Esophagus (tissue), 2 donors: Measurements from ENCODE around the gene INTS13. TPM values are rescaled to one million over a fixed set of nuclear protein-coding genes. Genes with fewer than 3 reads are reported as not detected.

Experiments
- H3K27ac ChIP-seq, 2 donors: one replicate each; pipeline ENCODE4 v1.5.1; 2013; ENCODE audit warnings: low read depth in 2 of 2, mild to moderate bottlenecking in 2 of 2, inconsistent platforms in 1 of 2, low read length in 1 of 2, moderate library complexity in 1 of 2
- H3K27me3 ChIP-seq, 2 donors: one replicate each; pipeline ENCODE4 v1.6.1; 2013; ENCODE audit warnings: low read length in 2 of 2, control low read depth in 1 of 2, mild to moderate bottlenecking in 1 of 2; ENCODE audit not compliant: insufficient read depth in 2 of 2, control insufficient read depth in 1 of 2
- H3K36me3 ChIP-seq, 2 donors: one replicate each; pipeline ENCODE4 v1.6.1; 2013; ENCODE audit warnings: low read length in 1 of 2; ENCODE audit not compliant: control insufficient read depth in 2 of 2, insufficient read depth in 2 of 2
- H3K4me1 ChIP-seq, 2 donors: one replicate each; pipeline ENCODE4 v1.6.1; 2013; ENCODE audit warnings: low read length in 1 of 2; ENCODE audit not compliant: control insufficient read depth in 2 of 2, insufficient read depth in 2 of 2
- H3K4me3 ChIP-seq, 2 donors: one replicate each; pipeline ENCODE4 v1.5.1; 2013; ENCODE audit warnings: low read length in 2 of 2, mild to moderate bottlenecking in 2 of 2, low read depth in 1 of 2, moderate library complexity in 1 of 2
- H3K9me3 ChIP-seq, 2 donors: one replicate each; pipeline ENCODE4 v1.6.1; 2013; ENCODE audit warnings: mild to moderate bottlenecking in 2 of 2, low read depth in 1 of 2, low read length in 1 of 2, moderate library complexity in 1 of 2; ENCODE audit not compliant: control insufficient read depth in 2 of 2, insufficient read depth in 1 of 2
- WGBS, 2 donors: extraction: QIAGEN DNeasy Blood & Tissue Kit; methylation state at CpG; one replicate each; pipeline ENCODE4 v1.1.7; 2013; 5-methylcytosine and 5-hydroxymethylcytosine counted together
- polyA plus RNA-seq, 2 donors: library from polyadenylated mRNA; stranded (reverse); fragments of 200-250 nt; gene quantifications; one replicate each; pipeline ENCODE4 v1.2.3, GENCODE V29; 2013
- donor health status: healthy with polysubstance abuse.
- donor health status: Bipolar disorder and iron deficiency.

INTS13 gene, protein sequence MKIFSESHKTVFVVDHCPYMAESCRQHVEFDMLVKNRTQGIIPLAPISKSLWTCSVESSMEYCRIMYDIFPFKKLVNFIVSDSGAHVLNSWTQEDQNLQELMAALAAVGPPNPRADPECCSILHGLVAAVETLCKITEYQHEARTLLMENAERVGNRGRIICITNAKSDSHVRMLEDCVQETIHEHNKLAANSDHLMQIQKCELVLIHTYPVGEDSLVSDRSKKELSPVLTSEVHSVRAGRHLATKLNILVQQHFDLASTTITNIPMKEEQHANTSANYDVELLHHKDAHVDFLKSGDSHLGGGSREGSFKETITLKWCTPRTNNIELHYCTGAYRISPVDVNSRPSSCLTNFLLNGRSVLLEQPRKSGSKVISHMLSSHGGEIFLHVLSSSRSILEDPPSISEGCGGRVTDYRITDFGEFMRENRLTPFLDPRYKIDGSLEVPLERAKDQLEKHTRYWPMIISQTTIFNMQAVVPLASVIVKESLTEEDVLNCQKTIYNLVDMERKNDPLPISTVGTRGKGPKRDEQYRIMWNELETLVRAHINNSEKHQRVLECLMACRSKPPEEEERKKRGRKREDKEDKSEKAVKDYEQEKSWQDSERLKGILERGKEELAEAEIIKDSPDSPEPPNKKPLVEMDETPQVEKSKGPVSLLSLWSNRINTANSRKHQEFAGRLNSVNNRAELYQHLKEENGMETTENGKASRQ
- polyA plus RNA-seq: 10 to 100 TPM; 17.0 to 33.0 TPM

- Histone ChIP-seq H3K27me3 (no peaks in the 10 kb centered on the region), H3K4me1 (peaks cover 0 to 2% of the 10 kb centered on the region in 2 donors), H3K9me3 (no peaks in the 10 kb centered on the region)
Observed at GRCh38 chr12:26937863-26938700, at the start of gene INTS13, which contains the start of gene FGFR1OP2. Gene INTS13, minus strand, starts transcription at chr12:26937981. Its CDS starts 1,178 bp downstream, at chr12:26936803. Gene FGFR1OP2, plus strand, starts transcription at chr12:26938470. Its CDS starts 15,689 bp downstream, at chr12:26954159.

GRCh38 chr12:26982866-26983265 lies 45.1 kb upstream of the INTS13 start:
- H3K27me3 ChIP-seq: no peaks in the 10 kb centered on the region
- H3K4me1 ChIP-seq: no peaks in the 10 kb centered on the region
- H3K4me3 ChIP-seq: no peak overlapping the region
- H3K27ac ChIP-seq: no peak overlapping the region
- WGBS, 2 donors: 96 to 98% methylated on average over 2 of the region's 2 CpGs
- H3K36me3 ChIP-seq: peaks cover 7 to 10% of the 10 kb centered on the region in 2 donors
- H3K9me3 ChIP-seq: no peaks in the 10 kb centered on the region

More at GRCh38 chr12:26937863-26938700, at the start of gene INTS13, which contains the start of gene FGFR1OP2:
- peak within 1 kb of the TSS; percentile 81 to 89 for H3K4me3 ChIP-seq
- H3K27ac ChIP-seq: peak within 1 kb of the TSS; percentile 93 to 98
- whole genome bisulfite sequencing, 2 donors: 0% methylated on average over 51 to 69 of the region's 69 CpGs
- H3K36me3 ChIP-seq: no peaks in the 10 kb centered on the region

- no peak overlapping the region for H3K4me3 ChIP-seq
- H3K27ac ChIP-seq: no peak overlapping the region
- H3K27me3 ChIP-seq: no peaks in the 10 kb centered on the region
- H3K36me3 ChIP-seq: peaks cover 7 to 8% of the 10 kb centered on the region in 2 donors
- no peaks in the 10 kb centered on the region for H3K4me1 ChIP-seq
- H3K9me3 ChIP-seq: no peaks in the 10 kb centered on the region
- 94% methylated on average over 11 of the region's 11 CpGs for WGBS, 2 donors
Observed at GRCh38 chr12:26979733-26980132, 42.0 kb upstream of the INTS13 start.

DNA sequence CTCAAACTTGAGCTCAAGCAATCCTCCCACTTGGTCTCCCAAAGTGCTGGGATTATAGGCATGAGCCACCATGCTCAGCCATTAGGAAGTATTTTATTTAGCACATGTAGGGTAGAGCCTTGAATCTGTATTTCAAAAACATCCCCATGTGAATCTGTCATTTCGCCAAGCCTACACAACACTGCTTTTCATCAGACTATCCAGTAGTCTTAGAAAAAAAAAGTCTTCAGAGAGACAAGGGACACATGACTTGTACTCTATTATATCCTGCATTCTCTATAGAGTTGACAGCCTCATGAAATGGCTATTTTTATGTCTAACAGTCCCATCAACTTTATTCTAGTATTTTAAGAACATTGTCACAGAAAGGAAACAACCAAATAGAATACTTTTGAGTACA lies 41.0 kb upstream of the INTS13 start:
- Histone ChIP-seq H3K27ac (no peak overlapping the region), H3K36me3 (peaks cover 7 to 9% of the 10 kb centered on the region in 2 donors), H3K9me3 (no peaks in the 10 kb centered on the region), H3K4me3 (no peak overlapping the region), H3K27me3 (no peaks in the 10 kb centered on the region), H3K4me1 (no peaks in the 10 kb centered on the region)
- WGBS, 2 donors: 97 to 98% methylated on average over 1 of the region's 1 CpG

DNA sequence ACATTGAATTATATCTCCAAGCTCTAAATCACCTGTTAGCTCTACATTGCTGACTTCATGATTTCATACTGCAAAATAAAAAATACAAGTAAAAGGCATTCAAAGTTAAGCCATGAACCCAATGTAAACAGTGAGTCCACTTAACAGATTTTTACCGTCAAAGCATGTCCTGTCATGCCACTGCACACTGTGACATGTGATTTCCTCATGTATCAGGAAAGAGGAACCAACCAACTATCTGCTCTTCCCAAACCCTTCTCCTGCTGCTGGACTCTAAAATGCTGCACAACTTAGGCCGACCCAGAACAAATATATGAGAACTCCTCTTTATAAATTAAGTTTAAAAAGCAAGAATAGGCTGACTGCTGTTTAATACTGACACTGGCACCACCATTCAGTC lies 38.9 kb upstream of the INTS13 start:
- Histone ChIP-seq H3K9me3 (no peaks in the 10 kb centered on the region), H3K27me3 (no peaks in the 10 kb centered on the region), H3K27ac (no peak overlapping the region), H3K4me3 (no peak overlapping the region), H3K36me3 (peaks cover 7 to 10% of the 10 kb centered on the region in 2 donors), H3K4me1 (no peaks in the 10 kb centered on the region)
- WGBS, 2 donors: 68 to 83% methylated on average over 2 of the region's 2 CpGs

DNA sequence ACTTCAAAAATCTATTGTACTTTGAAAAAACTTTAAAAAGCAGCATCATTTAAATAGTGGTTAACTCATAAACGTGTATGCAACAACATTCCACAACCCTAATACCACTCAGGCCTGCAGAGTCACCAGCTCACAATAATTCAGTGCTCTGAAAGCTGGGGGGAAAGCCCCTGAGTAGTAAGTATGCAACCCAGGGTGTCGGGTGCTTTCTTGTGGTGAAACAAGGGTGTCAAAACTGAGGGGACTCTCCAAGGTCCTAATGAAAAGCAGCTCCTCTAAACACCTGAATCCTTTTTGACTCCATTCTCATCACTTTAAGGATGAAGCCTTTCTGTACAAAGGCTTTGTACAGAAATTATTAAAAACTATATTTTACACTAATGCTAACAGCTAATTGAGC lies 34.2 kb upstream of the INTS13 start:
- Histone ChIP-seq H3K27ac (no peak overlapping the region), H3K27me3 (no peaks in the 10 kb centered on the region), H3K36me3 (peaks cover 2 to 3% of the 10 kb centered on the region in 2 donors), H3K4me1 (no peaks in the 10 kb centered on the region), H3K9me3 (no peaks in the 10 kb centered on the region), H3K4me3 (no peak overlapping the region)
- WGBS, 2 donors: 75 to 76% methylated on average over 2 of the region's 2 CpGs

DNA sequence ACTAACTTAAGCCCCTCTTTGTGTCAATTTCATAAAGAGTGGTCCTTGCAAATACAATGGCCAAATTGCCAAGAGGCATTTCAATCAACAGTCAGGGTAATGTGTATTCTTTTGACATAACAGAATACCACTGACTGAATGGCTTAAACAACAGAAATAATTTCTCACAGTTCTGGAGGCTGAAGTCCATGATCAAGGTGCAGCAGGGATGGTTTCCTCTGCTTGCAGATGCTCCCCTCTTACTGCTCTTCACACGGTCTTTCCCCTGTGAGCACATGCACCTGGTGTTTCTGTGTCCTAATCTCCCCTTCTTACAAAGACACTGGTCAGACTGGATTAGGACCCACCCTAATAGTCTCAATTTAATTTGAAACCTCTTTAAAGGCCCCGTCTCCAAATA lies 32.4 kb upstream of the INTS13 start:
- Histone ChIP-seq H3K4me1 (no peaks in the 10 kb centered on the region), H3K9me3 (no peaks in the 10 kb centered on the region), H3K4me3 (no peak overlapping the region), H3K27ac (no peak overlapping the region), H3K27me3 (no peaks in the 10 kb centered on the region), H3K36me3 (peaks cover 2 to 3% of the 10 kb centered on the region in 2 donors)
- WGBS, 2 donors: 98% methylated on average over 2 of the region's 2 CpGs

GRCh38 chr12:26966842-26967241 lies 29.1 kb upstream of the INTS13 start:
- WGBS, 2 donors: 92 to 95% methylated on average over 3 of the region's 3 CpGs

GRCh38 chr12:26963413-26963812 lies 25.6 kb upstream of the INTS13 start:
- WGBS, 2 donors: 94 to 97% methylated on average over 1 of the region's 1 CpG
- H3K36me3 ChIP-seq: peaks cover 0 to 5% of the 10 kb centered on the region in 2 donors
- H3K27me3 ChIP-seq: no peaks in the 10 kb centered on the region
- H3K27ac ChIP-seq: no peak overlapping the region
- H3K4me1 ChIP-seq: no peaks in the 10 kb centered on the region
- no peak overlapping the region for H3K4me3 ChIP-seq
- H3K9me3 ChIP-seq: no peaks in the 10 kb centered on the region

More at GRCh38 chr12:26966842-26967241, 29.1 kb upstream of the INTS13 start:
- H3K27ac ChIP-seq: no peak overlapping the region
- no peaks in the 10 kb centered on the region for H3K27me3 ChIP-seq
- H3K4me1 ChIP-seq: no peaks in the 10 kb centered on the region
- peaks cover 2 to 5% of the 10 kb centered on the region in 2 donors for H3K36me3 ChIP-seq
- no peak overlapping the region for H3K4me3 ChIP-seq
- no peaks in the 10 kb centered on the region for H3K9me3 ChIP-seq
